Medulla oblongata (tissue), 1 donor: ENCODE data around the gene MRI1.
"Not testable (repeated sequence)": the region's sequence is repeated elsewhere in the genome, so short reads cannot be mapped to it uniquely, and the experiment has no call there.

Experiments
- DNase-seq: peaks from one replicate; pipeline ENCODE4 v3.0.0-alpha.2; 2015; ENCODE audit errors: extremely low spot score

The MRI1 gene

GRCh38 chr19:13764101-13764807 is at the start of gene MRI1:
Gene MRI1, plus strand, starts transcription at chr19:13764522. Its CDS starts 67 bp downstream, at chr19:13764589.
- peak; percentile 68 for DNase-seq

- DNase-seq: no peak
Observed at GRCh38 chr19:13717194-13717643, 47.1 kb upstream of the MRI1 start.

GRCh38 chr19:13718733-13719132 is 45.6 kb upstream of the MRI1 start:
- peak; percentile 76 for DNase-seq

- no peak for DNase-seq
Observed at GRCh38 chr19:13722146-13722545, 42.2 kb upstream of the MRI1 start.

- DNase-seq: no peak
Observed at GRCh38 chr19:13723206-13723605, 41.1 kb upstream of the MRI1 start.

- DNase-seq: no peak
Observed at GRCh38 chr19:13726323-13726722, 38.0 kb upstream of the MRI1 start.

GRCh38 chr19:13727798-13728197 is 36.5 kb upstream of the MRI1 start:
- DNase-seq: no peak

GRCh38 chr19:13729859-13730258 is 34.5 kb upstream of the MRI1 start:
- no peak for DNase-seq

DNA sequence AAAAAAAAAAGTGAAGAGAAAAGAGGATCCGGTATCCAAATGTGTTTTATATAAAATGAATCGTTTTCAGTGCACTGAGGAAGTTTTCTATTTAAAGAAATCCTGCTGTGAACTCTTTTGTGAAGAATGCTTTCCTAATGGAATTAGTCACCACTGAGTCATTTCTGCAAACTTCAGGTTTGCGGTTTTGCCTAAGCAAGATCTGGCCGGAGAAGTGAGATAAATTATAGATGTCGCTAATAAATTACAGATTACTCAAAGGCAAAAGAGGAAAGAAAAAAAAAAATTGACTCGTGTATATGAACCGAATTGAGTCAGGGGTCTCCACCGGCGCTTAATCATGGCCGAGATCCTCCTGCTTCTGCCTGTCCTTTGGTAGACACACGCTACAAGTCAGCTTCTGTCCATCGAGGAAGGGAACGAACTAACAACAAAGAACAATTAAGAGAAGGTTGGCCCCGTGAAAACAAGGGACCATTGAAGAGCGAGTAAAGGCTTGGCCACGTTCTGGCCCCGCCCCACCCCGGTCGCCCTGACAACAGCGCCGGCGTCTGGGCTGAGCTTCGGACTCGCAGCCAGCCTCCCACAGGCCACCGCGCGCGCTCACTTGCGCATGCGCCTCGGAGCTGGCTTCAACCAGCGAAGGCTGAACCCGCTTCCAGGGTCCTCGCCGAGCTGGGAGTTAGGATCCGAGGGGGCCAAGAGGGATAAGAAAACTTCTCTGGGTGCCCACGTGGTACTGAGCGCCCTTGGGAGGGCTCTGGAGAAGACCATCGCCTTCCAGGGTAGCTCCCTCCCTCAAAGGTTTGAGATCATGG is 33.0 kb upstream of the MRI1 start:
- DNase-seq: peak; percentile 98

GRCh38 chr19:13732337-13732736 is 32.0 kb upstream of the MRI1 start:
- no peak for DNase-seq

- no peak for DNase-seq
Observed at GRCh38 chr19:13734751-13735150, 29.6 kb upstream of the MRI1 start.

DNA sequence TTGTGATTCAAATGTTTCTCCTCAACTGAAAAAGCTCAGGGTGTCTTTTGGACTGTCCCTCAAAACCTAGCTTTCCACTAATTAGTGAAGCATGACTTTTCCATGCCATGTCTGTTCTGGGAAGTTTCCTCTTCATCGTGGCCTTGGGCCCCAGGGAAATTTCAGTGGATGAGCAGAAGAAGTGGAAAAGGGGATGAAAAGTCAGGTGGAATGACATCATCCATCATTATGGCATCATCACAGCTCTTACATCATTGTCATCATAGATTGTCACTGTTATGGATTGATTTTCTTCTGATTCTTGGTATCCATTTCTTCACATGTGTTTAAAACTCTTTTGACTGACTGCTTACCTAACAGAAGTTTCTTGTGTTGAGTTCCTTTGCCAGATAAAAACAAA is 26.2 kb upstream of the MRI1 start:
- no peak for DNase-seq

DNA sequence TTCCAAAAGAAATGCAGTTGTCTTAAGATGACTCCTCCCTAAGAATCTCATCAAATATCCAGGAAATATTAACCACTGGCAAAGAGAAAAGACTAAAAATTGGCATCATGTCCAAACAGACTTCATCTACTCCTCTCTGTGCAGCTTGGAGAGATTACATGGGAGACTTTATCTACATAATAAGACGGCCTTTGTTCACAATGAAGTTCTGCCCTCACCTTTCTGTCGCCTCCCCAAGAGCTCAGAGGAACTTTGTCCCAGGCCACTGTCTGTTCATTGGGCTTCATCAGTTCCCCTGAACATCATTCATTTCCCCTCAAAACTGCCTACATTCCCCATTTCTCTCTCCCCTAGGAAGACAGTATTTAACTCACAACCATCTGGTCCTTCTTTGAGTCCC is 22.4 kb upstream of the MRI1 start:
- DNase-seq: no peak

GRCh38 chr19:13742756-13743155 is 21.6 kb upstream of the MRI1 start:
- DNase-seq: no peak

DNA sequence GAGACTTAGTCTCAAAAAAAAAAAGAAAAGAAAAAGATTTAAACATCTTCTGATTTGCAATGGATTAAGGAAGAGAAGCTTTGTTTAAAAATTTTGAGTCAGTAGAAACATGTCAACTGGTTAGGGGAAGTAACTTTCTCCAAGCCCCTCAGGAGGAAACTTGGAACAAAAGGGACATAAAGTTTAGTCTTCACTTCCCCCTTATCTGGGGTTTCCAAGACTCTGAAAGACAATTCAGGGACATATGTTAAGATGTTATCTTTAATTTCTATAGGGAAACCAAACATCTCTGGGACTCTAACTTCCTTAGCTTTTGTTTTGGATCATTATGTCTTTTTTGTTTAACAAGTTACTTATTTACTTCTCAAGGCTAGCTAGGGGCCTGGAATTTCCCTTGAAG is 20.1 kb upstream of the MRI1 start:
- DNase-seq: no peak

DNA sequence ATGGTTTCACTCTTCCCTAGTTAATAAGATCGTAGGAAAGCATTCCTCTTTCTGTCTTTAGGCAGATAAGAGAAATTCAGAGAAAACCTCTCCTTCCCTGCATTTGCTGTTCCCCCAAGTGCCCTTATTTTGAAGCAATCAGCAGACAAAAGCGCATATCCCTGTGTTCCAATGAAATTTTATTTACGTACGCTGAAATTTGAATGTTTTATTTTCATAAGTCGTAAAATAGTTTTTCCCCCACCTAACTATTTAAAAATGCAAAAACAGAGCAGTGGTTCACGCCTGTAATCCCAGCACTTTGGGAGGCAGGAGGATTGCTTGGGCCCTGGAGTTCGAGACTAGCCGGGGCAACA is 17.2 kb upstream of the MRI1 start:
- DNase-seq: no peak

- DNase-seq: no peak
Observed at GRCh38 chr19:13748169-13748828, 16.0 kb upstream of the MRI1 start.

DNA sequence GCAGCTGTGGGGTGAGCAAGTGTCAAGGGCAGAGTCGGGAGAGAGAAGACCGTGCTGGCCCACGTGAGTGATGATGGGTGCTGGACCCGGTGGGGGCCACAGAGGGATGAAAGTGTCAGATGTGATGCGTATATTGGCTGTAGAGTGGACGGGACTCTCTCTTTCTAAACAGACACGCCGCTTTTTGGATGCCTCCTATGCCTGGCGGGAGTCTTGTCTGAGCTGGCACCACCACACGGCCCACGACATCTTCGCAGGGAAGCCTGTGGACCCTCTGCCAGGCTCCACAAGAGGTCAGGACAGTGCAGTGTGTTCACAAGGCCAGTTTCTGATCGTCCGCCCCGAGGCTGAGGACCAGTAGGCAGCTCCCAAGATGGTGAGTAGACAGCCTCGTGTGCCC is 12.9 kb upstream of the MRI1 start:
- no peak for DNase-seq

GRCh38 chr19:13753622-13754021 is 10.7 kb upstream of the MRI1 start:
- DNase-seq: not testable (repeated sequence)

DNA sequence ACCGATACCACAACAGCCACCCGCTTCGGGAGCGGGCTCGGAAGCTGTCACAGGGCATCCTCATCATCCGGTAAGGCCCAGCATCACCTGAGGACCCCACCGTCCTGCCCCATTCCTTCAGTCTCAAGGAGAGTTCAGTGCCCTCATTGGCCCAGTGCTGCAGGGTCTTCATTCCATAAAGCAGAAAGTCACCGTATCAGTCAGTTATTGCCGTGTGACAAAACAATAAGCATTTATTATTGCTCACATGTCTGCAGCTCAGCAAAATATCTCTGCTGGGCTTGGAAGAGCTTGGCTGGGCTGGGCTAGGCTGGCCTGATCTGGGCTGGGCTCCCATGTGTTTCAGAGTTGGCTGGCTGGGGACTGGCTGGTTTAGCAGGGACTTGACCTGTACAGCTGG is 8.1 kb upstream of the MRI1 start:
- no peak for DNase-seq

DNA sequence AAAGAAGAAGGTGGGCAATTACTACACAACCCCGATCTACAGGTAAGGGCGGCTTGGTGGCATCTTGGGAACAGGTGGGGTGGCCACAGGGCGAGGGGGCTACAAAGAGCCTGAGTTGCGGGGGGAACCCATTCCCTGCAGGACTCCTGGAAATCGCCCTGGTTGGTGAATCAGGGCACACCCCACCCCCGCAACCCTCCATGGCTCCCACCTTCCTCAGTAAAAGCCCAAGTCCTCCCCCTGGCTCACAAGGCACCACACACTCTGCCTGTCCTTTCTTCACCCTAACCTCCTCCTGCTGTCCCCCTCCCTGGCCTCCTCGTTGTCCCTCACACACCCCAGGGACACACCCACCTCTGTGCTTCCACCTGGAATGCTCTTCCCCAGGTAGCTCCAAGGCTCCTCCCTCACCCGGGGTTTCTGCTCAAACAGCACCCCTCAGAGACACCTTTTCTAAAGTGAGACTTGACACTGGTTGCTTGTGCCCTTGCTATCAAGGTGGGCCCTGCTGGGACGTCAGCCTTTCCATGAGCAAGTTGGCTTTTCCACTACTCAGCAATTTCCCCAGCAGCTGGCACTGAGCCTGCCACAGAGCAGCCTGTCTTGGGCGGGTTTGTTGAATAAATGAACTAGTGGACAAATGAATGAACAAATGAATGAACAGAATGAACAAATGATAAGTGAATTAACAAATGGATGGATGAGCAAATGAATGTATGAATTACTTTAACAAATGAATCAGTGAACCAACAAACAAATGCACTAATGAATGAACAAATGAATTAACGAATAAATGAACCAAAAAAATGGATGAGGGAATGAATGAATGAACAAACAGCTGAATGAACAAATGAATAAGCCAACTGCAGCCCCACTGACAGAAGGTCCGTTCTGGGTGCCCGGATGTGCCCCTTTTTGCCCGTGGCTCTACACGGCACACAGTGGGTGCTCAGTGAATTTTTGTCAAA is 6.2 kb upstream of the MRI1 start:
- DNase-seq: no peak

DNA sequence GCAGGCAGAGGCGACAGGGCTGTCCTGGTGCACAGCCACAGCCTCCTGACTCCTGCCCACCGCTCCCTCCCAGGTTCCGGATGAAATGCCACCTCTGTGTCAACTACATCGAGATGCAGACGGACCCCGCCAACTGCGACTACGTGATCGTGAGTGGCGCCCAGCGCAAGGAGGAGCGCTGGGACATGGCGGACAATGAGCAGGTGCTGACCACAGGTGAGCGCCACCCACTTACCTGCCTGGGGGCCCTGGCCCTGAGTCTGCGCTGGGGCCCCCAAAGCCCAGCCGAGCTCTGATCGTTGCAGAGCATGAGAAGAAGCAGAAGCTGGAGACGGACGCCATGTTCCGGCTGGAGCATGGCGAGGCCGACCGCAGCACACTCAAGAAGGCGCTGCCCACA is 5.5 kb upstream of the MRI1 start:
- DNase-seq: no peak
